ENCODE measurements around the gene SSR3. TPM values are rescaled to one million over a fixed set of nuclear protein-coding genes. Genes with fewer than 3 reads are reported as not detected.
A peak's percentile ranks its signal among the peaks of the same experiment; 100 is the strongest.

SSR3 gene
- total RNA-seq, 4 donors from 2014 or later = 42.5 to 74.7 (median 57.1) TPM

DNA sequence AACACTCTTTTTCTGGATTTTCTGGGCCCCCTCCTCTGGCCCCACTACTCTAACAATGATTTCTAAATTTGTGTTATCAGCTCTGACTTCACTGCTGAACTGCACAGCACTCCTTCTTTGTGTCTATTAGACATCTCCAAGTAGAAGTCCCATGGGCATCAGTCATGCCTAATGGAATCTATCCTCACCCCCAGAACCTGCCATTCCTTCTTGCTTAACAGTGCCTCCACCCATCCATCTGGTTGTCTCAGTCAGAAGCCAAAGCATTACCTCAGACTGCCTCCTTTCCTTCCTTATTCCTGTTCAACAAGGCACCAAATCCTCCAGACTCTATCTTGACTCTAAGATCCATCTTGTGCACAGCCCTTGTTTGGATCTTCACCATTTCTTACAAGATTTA is 36.2 kb downstream of the SSR3 start:
- intact Hi-C loops (cut with DNase I) = no loop called here
- Histone ChIP-seq H3K27ac (no peak overlapping the region), H3K36me3 (no peaks in the 10 kb centered on the region), H3K27me3 (no peaks in the 10 kb centered on the region), H3K4me1 (peaks cover 0 to 8% (median 0%) of the 10 kb centered on the region in 3 donors), H3K9me3 (no peaks in the 10 kb centered on the region), H3K4me3 (no peak overlapping the region)
- TF ChIP-seq POLR2A (IDR thresholded peaks at IDR 0.05) = no peak
- TF ChIP-seq CTCF (IDR thresholded peaks at IDR 0.05) = no peak
- DNase-seq = no peak

DNA sequence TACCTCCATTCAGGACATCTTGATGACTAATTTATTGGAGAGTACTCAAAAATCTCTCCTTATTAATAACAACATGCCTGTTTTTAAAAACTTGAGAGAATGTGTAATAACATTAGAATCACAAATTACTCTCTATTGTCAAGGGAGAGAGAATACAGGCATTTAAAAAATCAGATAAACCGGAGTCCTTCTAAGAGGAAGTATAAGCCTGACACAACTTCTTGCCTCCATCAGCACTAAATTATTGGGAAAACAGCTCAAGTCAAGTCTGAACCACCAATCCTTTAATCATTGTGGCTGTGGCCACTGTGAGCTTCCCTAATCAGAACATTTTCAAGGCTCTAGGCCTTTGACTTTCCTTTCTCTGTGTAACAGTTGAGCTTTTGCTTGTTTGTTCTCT is 38.0 kb downstream of the SSR3 start:
- Histone ChIP-seq H3K27ac (no peak overlapping the region), H3K27me3 (no peaks in the 10 kb centered on the region), H3K4me3 (no peak overlapping the region), H3K36me3 (no peaks in the 10 kb centered on the region), H3K9me3 (no peaks in the 10 kb centered on the region), H3K4me1 (peaks cover 0 to 8% (median 0%) of the 10 kb centered on the region in 3 donors)
- intact Hi-C loops (cut with DNase I) = no loop called here
- DNase-seq = no peak
- TF ChIP-seq POLR2A (IDR thresholded peaks at IDR 0.05) (no peak), CTCF (IDR thresholded peaks at IDR 0.05) (no peak)
- WGBS, 2 donors = 27 to 61% methylated on average over 1 of the region's 1 CpG

DNA sequence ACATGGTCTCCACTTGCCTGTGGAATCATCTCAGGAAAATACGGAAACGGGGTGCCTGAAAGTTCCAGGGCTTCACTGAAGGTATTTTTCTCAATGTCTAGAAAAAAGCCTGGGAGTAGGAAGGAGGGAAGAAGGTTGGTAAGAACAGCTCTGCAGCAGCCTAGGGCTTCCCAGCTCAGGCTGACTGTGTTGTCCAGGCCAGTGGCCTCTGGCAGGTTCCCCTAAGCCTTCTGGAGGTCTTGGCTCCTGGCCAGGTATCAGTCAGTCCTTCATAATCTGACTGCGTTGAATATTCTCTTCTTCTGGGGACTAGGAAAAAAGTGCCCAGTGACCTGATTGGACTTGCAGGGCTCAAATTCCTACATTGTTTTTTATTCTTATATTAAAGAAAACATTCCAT is 38.6 kb downstream of the SSR3 start:
- H3K4me1 ChIP-seq = peaks cover 0 to 8% (median 0%) of the 10 kb centered on the region in 3 donors
- intact Hi-C loops (cut with DNase I) = no loop called here
- H3K27me3 ChIP-seq = no peaks in the 10 kb centered on the region
- DNase-seq = no peak
- no peaks in the 10 kb centered on the region for H3K9me3 ChIP-seq
- H3K4me3 ChIP-seq = no peak overlapping the region
- H3K27ac ChIP-seq = peak overlapping the region in 1 of 4 donors; percentile 13
- WGBS, 2 donors = 71 to 76% methylated on average over 3 of the region's 3 CpGs
- no peak for TF ChIP-seq CTCF (IDR thresholded peaks at IDR 0.05)
- no peaks in the 10 kb centered on the region for H3K36me3 ChIP-seq

- Histone ChIP-seq H3K4me1 (peaks cover 0 to 8% (median 0%) of the 10 kb centered on the region in 3 donors), H3K4me3 (no peak overlapping the region), H3K27me3 (no peaks in the 10 kb centered on the region), H3K36me3 (no peaks in the 10 kb centered on the region), H3K9me3 (no peaks in the 10 kb centered on the region), H3K27ac (no peak overlapping the region)
- intact Hi-C loops (cut with DNase I) = loop anchor here (5.0 kb wide), 1 partner anchor 366 kb away; no protein-coding TSS in a partner anchor
- DNase-seq = no peak
- TF ChIP-seq CTCF (IDR thresholded peaks at IDR 0.05) = no peak
- TF ChIP-seq POLR2A (IDR thresholded peaks at IDR 0.05) = no peak
- WGBS, 2 donors = 51 to 55% methylated on average over 3 to 5 of the region's 5 CpGs
Observed at GRCh38 chr3:156513619-156514018, 41.3 kb downstream of the SSR3 start.

- intact Hi-C loops (cut with DNase I) = loop anchor here (5.0 kb wide), 1 partner anchor 365 kb away; no protein-coding TSS in a partner anchor
- Histone ChIP-seq H3K27ac (no peak overlapping the region), H3K27me3 (no peaks in the 10 kb centered on the region)
Observed at GRCh38 chr3:156511987-156512677, 42.8 kb downstream of the SSR3 start.

More at GRCh38 chr3:156511987-156512677, 42.8 kb downstream of the SSR3 start:
- H3K9me3 ChIP-seq = no peaks in the 10 kb centered on the region
- no peak for DNase-seq
- WGBS, 2 donors = 38 to 65% methylated on average over 2 of the region's 2 CpGs
- H3K36me3 ChIP-seq = no peaks in the 10 kb centered on the region
- H3K4me3 ChIP-seq = no peak overlapping the region
- no peak for TF ChIP-seq CTCF (IDR thresholded peaks at IDR 0.05)
- TF ChIP-seq POLR2A (IDR thresholded peaks at IDR 0.05) = no peak
- H3K4me1 ChIP-seq = peaks cover 0 to 5% (median 0%) of the 10 kb centered on the region in 3 donors

All from esophagus squamous epithelium (tissue), 5 donors.